Endothelial cell of umbilical vein (primary cell): Measurements from ENCODE around the gene C17orf107.

Source experiments
- EZH2 ChIP-seq: IDR thresholded peaks from 2 replicates; pipeline ENCODE4 v1.6.1; 2012; ENCODE audit warnings: borderline replicate concordance, low read depth, mild to moderate bottlenecking, moderate library complexity, low read length, inconsistent platforms; ENCODE audit not compliant: severe bottlenecking
- FOS ChIP-seq: IDR thresholded peaks from 2 replicates; pipeline ENCODE4 v1.6.1; 2011; ENCODE audit warnings: mild to moderate bottlenecking, low read length, moderate library complexity, borderline replicate concordance; ENCODE audit not compliant: insufficient read depth
- JUN ChIP-seq: IDR thresholded peaks from 2 replicates; pipeline ENCODE4 v1.6.1; 2011; ENCODE audit warnings: borderline replicate concordance, low read depth; ENCODE audit not compliant: insufficient read length, insufficient read depth
- MAX ChIP-seq: IDR thresholded peaks from 2 replicates; pipeline ENCODE4 v1.6.1; 2011; ENCODE audit not compliant: insufficient read depth, insufficient read length
- MYC ChIP-seq: IDR thresholded peaks from one replicate; pipeline ENCODE4 v1.6.1; 2011; ENCODE audit warnings: mild to moderate bottlenecking, low read depth, low read length
- POLR2A ChIP-seq: IDR thresholded peaks from 2 replicates; pipeline ENCODE4 v1.6.1; 2012; ENCODE audit warnings: low read depth, mild to moderate bottlenecking, control low read depth, low read length
- POLR2AphosphoS5 ChIP-seq: IDR thresholded peaks from 2 replicates; pipeline ENCODE4 v1.6.1; 2012; ENCODE audit warnings: low read depth, mild to moderate bottlenecking, control low read depth, low read length, moderate library complexity; ENCODE audit not compliant: insufficient read depth
- TF ChIP-seq, protein P1 (sequence below), 2 donors: IDR thresholded peaks; 1 replicate in 1 of 2; 2 replicates in 1 of 2; pipeline ENCODE4 v1.5.1; 2011; ENCODE audit warnings: low read length in 2 of 2, mild to moderate bottlenecking in 2 of 2, moderate library complexity in 2 of 2, control low read depth in 1 of 2, inconsistent platforms in 1 of 2, low read depth in 1 of 2; ENCODE audit not compliant: insufficient read depth in 1 of 2; ENCODE audit errors: extremely low read depth in 1 of 2

DNA sequence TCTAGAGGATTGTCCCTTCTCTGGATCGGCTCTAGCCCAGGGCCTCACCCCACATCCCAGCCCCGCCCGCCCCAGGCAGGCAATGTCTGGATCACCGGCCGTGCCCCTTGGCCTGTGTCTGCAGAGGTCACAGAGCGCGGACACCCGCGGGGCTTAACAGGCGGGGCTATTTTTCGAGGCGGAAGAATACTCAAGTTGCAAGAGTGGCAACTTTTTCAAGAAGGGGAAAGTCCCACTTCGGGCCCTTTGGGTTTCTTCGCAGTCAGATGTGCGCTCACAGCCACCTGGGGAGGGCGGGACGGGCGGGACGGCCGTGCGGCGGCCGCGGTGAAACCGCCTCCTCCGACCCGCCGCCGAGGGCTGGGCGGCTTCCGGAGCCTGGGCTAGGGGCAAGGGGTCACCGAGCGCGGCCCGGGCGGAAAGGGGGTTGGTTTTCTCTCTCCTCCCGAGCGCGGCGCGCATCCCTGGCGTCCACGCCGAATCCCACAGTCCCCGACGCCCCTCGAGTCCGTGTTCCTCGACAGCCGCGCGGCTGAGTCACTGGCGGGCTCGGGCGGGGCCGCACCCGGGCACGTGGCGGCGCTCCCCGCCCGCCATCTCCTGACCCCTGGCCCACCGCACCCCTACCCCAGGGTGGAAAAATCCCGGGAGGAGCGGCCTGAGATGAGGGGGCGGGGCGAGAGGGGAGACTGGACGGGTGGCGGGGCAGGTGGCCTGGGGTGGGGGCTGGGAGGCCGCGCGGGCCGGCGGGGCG, 50.2 kb downstream of the C17orf107 start:
- peak; percentile 42 for TF ChIP-seq POLR2AphosphoS5
- TF ChIP-seq JUN: no peak
- TF ChIP-seq POLR2A: no peak
- TF ChIP-seq, protein P1, sequence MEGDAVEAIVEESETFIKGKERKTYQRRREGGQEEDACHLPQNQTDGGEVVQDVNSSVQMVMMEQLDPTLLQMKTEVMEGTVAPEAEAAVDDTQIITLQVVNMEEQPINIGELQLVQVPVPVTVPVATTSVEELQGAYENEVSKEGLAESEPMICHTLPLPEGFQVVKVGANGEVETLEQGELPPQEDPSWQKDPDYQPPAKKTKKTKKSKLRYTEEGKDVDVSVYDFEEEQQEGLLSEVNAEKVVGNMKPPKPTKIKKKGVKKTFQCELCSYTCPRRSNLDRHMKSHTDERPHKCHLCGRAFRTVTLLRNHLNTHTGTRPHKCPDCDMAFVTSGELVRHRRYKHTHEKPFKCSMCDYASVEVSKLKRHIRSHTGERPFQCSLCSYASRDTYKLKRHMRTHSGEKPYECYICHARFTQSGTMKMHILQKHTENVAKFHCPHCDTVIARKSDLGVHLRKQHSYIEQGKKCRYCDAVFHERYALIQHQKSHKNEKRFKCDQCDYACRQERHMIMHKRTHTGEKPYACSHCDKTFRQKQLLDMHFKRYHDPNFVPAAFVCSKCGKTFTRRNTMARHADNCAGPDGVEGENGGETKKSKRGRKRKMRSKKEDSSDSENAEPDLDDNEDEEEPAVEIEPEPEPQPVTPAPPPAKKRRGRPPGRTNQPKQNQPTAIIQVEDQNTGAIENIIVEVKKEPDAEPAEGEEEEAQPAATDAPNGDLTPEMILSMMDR (IDR thresholded peaks at IDR 0.05; ENCODE audit: extremely low read depth in 1 of 2, insufficient read depth in 1 of 2, low read depth in 1 of 2, low read length in 2 of 2): no peak
- no peak for TF ChIP-seq EZH2
- TF ChIP-seq FOS: peak; percentile 33
- no peak for TF ChIP-seq MYC
- TF ChIP-seq MAX: no peak
